H1 (cell line): ENCODE results near the gene TRUB1. TPM values are rescaled to one million over a fixed set of nuclear protein-coding genes. Genes with fewer than 3 reads are reported as not detected.

ENCODE experiments used
- CTCF ChIA-PET: fragments of 300-600 bp; sonication (Branson Sonifier 250); formaldehyde crosslinking; loops from one replicate; lab custom pipeline; 2021; ENCODE audit not compliant: partially characterized antibody; lab: Charles Lee
- POLR2A ChIA-PET: fragments of 300-600 bp; sonication (Branson Sonifier 250); formaldehyde crosslinking; loops from one replicate; lab custom pipeline; 2021; ENCODE audit warnings: inconsistent platforms; ENCODE audit not compliant: partially characterized antibody; lab: Charles Lee
- DNase-seq, 2 experiments: peaks; one replicate each; pipeline versions ENCODE4 v3.0.0 to v3.0.0-alpha.2; 2010 to 2022; ENCODE audit warnings: low spot score in 2 of 2, low read depth in 1 of 2, mixed read lengths in 1 of 2
- FAIRE-seq: peaks from 2 replicates; lab custom pipeline; 2011; peaks lifted over from hg19 to GRCh38; lab: Jason Lieb, UNC
- H2AFZ ChIP-seq: 2 replicates; pipeline ENCODE4 v1.8.1; 2012; ENCODE audit warnings: low read length, inconsistent platforms
- H2AK5ac ChIP-seq: 2 replicates; pipeline ENCODE4 v1.6.1; 2013; ENCODE audit warnings: low read depth, low read length
- H2BK120ac ChIP-seq: replicated peaks from 2 replicates; pipeline ENCODE3; 2013; ENCODE audit warnings: low read depth, low read length, inconsistent platforms
- H2BK12ac ChIP-seq: 2 replicates; pipeline ENCODE4 v1.6.1; 2013; ENCODE audit warnings: low read depth, low read length
- H2BK15ac ChIP-seq: 2 replicates; pipeline ENCODE4 v1.6.1; 2013; ENCODE audit warnings: low read length
- H2BK20ac ChIP-seq: 2 replicates; pipeline ENCODE4 v1.6.1; 2013; ENCODE audit warnings: low read length
- H2BK5ac ChIP-seq: 2 replicates; pipeline ENCODE4 v1.6.1; 2013; ENCODE audit warnings: low read depth, low read length
- H3K14ac ChIP-seq: 2 replicates; pipeline ENCODE4 v1.6.1; 2013; ENCODE audit warnings: inconsistent platforms; ENCODE audit not compliant: insufficient read length
- H3K18ac ChIP-seq: 2 replicates; pipeline ENCODE4 v1.6.1; 2013; ENCODE audit warnings: low read length; ENCODE audit errors: extremely low read depth
- H3K23ac ChIP-seq: 2 replicates; pipeline ENCODE4 v1.6.1; 2013; ENCODE audit warnings: inconsistent platforms; ENCODE audit not compliant: insufficient read length
- H3K23me2 ChIP-seq: 2 replicates; pipeline ENCODE4 v1.6.1; 2013; ENCODE audit warnings: low read depth, low read length
- H3K27ac ChIP-seq: 2 replicates; pipeline ENCODE4 v1.6.1; 2011; ENCODE audit warnings: low read depth, low read length, inconsistent platforms
- H3K27me3 ChIP-seq, 4 experiments: replicated peaks in 1 of 4; 1 replicate in 1 of 4; 2 replicates in 3 of 4; pipeline versions ENCODE4 v1.6.1 to v1.8.1; 2011 to 2013; ENCODE audit warnings: low read length in 3 of 4, mild to moderate bottlenecking in 3 of 4, inconsistent platforms in 2 of 4, mixed read lengths in 2 of 4, moderate library complexity in 1 of 4; ENCODE audit not compliant: control insufficient read depth in 3 of 4, insufficient read depth in 3 of 4; ENCODE audit errors: extremely low read depth in 1 of 4
- H3K36me3 ChIP-seq, 4 experiments: 2 replicates each; pipeline versions ENCODE4 v1.6.1 to v1.8.1; 2011 to 2013; ENCODE audit warnings: mild to moderate bottlenecking in 4 of 4, low read length in 3 of 4, moderate library complexity in 2 of 4, control low read depth in 1 of 4, inconsistent platforms in 1 of 4; ENCODE audit not compliant: insufficient read depth in 4 of 4, control insufficient read depth in 2 of 4
- H3K4ac ChIP-seq: replicated peaks from 2 replicates; pipeline ENCODE3; 2013; ENCODE audit warnings: low read length, low read depth, mixed read lengths, inconsistent platforms; ENCODE audit not compliant: insufficient read length
- H3K4me1 ChIP-seq, 4 experiments: replicated peaks in 1 of 4; 1 replicate in 1 of 4; 2 replicates in 3 of 4; pipeline versions ENCODE4 v1.6.1 to v1.8.1; 2011 to 2013; ENCODE audit warnings: low read length in 3 of 4, inconsistent platforms in 2 of 4, mixed read lengths in 1 of 4; ENCODE audit not compliant: insufficient read depth in 4 of 4, control insufficient read depth in 3 of 4
- H3K4me2 ChIP-seq, 2 experiments: 2 replicates each; pipeline versions ENCODE4 v1.6.1 to v1.8.1; 2011 to 2013; ENCODE audit warnings: low read depth in 2 of 2, low read length in 2 of 2, control low read depth in 1 of 2, inconsistent platforms in 1 of 2, mild to moderate bottlenecking in 1 of 2; ENCODE audit not compliant: insufficient read depth in 1 of 2
- H3K4me3 ChIP-seq, 4 experiments: fragments of 200-600, 300-600 bp in 1 of 4; sonication (generic), shearing (Covaris generic), sonication (Bioruptor Twin) in 1 of 4; 2 replicates each; pipeline versions ENCODE4 v1.5.1 to v1.8.1; 2011 to 2016; ENCODE audit warnings: low read length in 4 of 4, low read depth in 3 of 4, control low read depth in 2 of 4, inconsistent platforms in 2 of 4, mild to moderate bottlenecking in 2 of 4, mixed read lengths in 1 of 4, moderate library complexity in 1 of 4; ENCODE audit not compliant: insufficient read depth in 2 of 4; ENCODE audit errors: extremely low read depth in 1 of 4
- H3K56ac ChIP-seq: replicated peaks from 2 replicates; pipeline ENCODE3; 2013; ENCODE audit warnings: low read depth, mild to moderate bottlenecking, mixed read lengths, low read length, inconsistent platforms; ENCODE audit not compliant: insufficient read length
- H3K79me1 ChIP-seq: 2 replicates; pipeline ENCODE4 v1.6.1; 2013; ENCODE audit warnings: low read depth, low read length, control low read depth
- H3K79me2 ChIP-seq, 2 experiments: 2 replicates each; pipeline versions ENCODE4 v1.6.1 to v1.8.1; 2012 to 2013; ENCODE audit warnings: low read length in 2 of 2, mild to moderate bottlenecking in 2 of 2, inconsistent platforms in 1 of 2; ENCODE audit not compliant: insufficient read depth in 2 of 2, control insufficient read depth in 1 of 2
- H3K9ac ChIP-seq, 4 experiments: replicated peaks in 1 of 4; 1 replicate in 1 of 4; 2 replicates in 3 of 4; pipeline versions ENCODE4 v1.6.1 to v1.8.1; 2011 to 2013; ENCODE audit warnings: low read depth in 3 of 4, low read length in 3 of 4, control low read depth in 2 of 4, mild to moderate bottlenecking in 2 of 4, moderate library complexity in 2 of 4, inconsistent platforms in 1 of 4; ENCODE audit errors: extremely low read depth in 1 of 4
- H3K9me3 ChIP-seq, 2 experiments: 2 replicates each; pipeline versions ENCODE4 v1.6.1 to v1.8.1; 2012 to 2013; ENCODE audit warnings: mild to moderate bottlenecking in 2 of 2, moderate library complexity in 2 of 2, control low read depth in 1 of 2, inconsistent platforms in 1 of 2, low read depth in 1 of 2, low read length in 1 of 2, mixed read lengths in 1 of 2; ENCODE audit not compliant: insufficient read depth in 2 of 2
- H4K20me1 ChIP-seq, 2 experiments: replicated peaks in 1 of 2; 2 replicates each; pipeline versions ENCODE3 to v1.8.1; 2011 to 2013; ENCODE audit warnings: inconsistent platforms in 2 of 2, low read length in 2 of 2, mild to moderate bottlenecking in 1 of 2; ENCODE audit not compliant: insufficient read depth in 2 of 2, control insufficient read depth in 1 of 2
- H4K5ac ChIP-seq: 2 replicates; pipeline ENCODE4 v1.6.1; 2013; ENCODE audit warnings: low read length, low read depth, mixed read lengths, inconsistent platforms; ENCODE audit not compliant: insufficient read length
- H4K8ac ChIP-seq: 2 replicates; pipeline ENCODE4 v1.8.0; 2013; ENCODE audit warnings: mild to moderate bottlenecking, moderate library complexity, low read length, inconsistent platforms; ENCODE audit not compliant: insufficient read depth; ENCODE audit errors: extremely low read depth
- H4K91ac ChIP-seq: replicated peaks from 2 replicates; pipeline ENCODE3; 2013; ENCODE audit warnings: low read length, mixed read lengths, inconsistent platforms; ENCODE audit not compliant: insufficient read length
- CBX5 ChIP-seq: fragments of 300-800, 300-1000 bp; sonication (generic); IDR thresholded peaks from 2 replicates; pipeline ENCODE4 v1.7.1; 2016; ENCODE audit warnings: antibody characterized with exemption, low read length, low read depth
- KDM5A ChIP-seq: fragments of 200-600 bp; IDR thresholded peaks from 2 replicates; pipeline ENCODE4 v1.7.1; 2012; ENCODE audit warnings: mild to moderate bottlenecking, low read length, inconsistent platforms, mixed read lengths
- POLR2A ChIP-seq, 2 experiments: IDR thresholded peaks; 1 replicate in 1 of 2; 2 replicates in 1 of 2; pipeline ENCODE4 v1.6.1; 2011; ENCODE audit warnings: low read depth in 2 of 2, low read length in 2 of 2, mild to moderate bottlenecking in 2 of 2; ENCODE audit errors: control extremely low read depth in 1 of 2
- SIRT6 ChIP-seq: IDR thresholded peaks from one replicate; pipeline ENCODE4 v1.7.1; 2012; ENCODE audit warnings: low read length, inconsistent platforms
- SP1 ChIP-seq: IDR thresholded peaks from 2 replicates; pipeline ENCODE4 v1.6.1; 2011; ENCODE audit warnings: low read depth, low read length
- WGBS, 2 experiments: shearing (Covaris generic) in 1 of 2; methylation state at CpG; one replicate each; pipeline versions ENCODE4 v1.1.6 to v1.1.7; 2013 to 2015; ENCODE audit warnings: low lambda C conversion rate in 2 of 2, mixed read lengths in 2 of 2, inconsistent platforms in 1 of 2, low coverage in 1 of 2, missing lambda C conversion rate in 1 of 2; ENCODE audit not compliant: insufficient replicate concordance in 2 of 2, insufficient coverage in 1 of 2, insufficient read length in 1 of 2; ENCODE audit errors: extremely low coverage in 1 of 2, missing lambda C conversion rate in 1 of 2; 5-methylcytosine and 5-hydroxymethylcytosine counted together
- polyA plus RNA-seq, 7 experiments: library from polyadenylated mRNA; depleted of rRNA in 3 of 7; stranded (reverse) in 5 of 7; unstranded in 2 of 7; fragments of >200 nt in 5 of 7; fragments of 200-250 nt in 2 of 7; gene quantifications; 1 replicate in 5 of 7; 2 replicates in 1 of 7; 4 replicates in 1 of 7; pipeline versions ENCODE4 v1.2.1 to v1.2.3, GENCODE V29; 2011 to 2013; ENCODE audit warnings: missing spikeins in 2 of 7, mixed read lengths in 2 of 7
- total RNA-seq: library from RNA; stranded (reverse); fragmentation: NEBNext Ultra II Directional; extraction: Animal tissue kit (Norgen Biotek cat#: 25700); gene quantifications from 2 replicates; pipeline ENCODE4 v1.2.1, GENCODE V29; 2021

The TRUB1 gene
- total and polyA plus RNA-seq, 2 of the 8 experiments (the other 6 are each of a cell fraction or from before 2014, with no cell fraction given) = 6.3 to 22.2 TPM

- no peaks in the 10 kb centered on the region for H3K36me3 ChIP-seq
- H2AK5ac ChIP-seq = no peak overlapping the region
- H3K4me2 ChIP-seq = no peak overlapping the region
- H3K23ac ChIP-seq = no peak overlapping the region
- WGBS, 2 experiments = 95% methylated on average over 3 of the region's 3 CpGs; no CpG with 5 or more reads in 1 of the 2 experiments
- no peaks in the 10 kb centered on the region for H3K27me3 ChIP-seq
- no peak overlapping the region for H3K14ac ChIP-seq
- DNase-seq (no peak), FAIRE-seq (no peak)
- H2BK12ac ChIP-seq = no peak overlapping the region
- H4K8ac ChIP-seq = no peak overlapping the region
- H3K4me1 ChIP-seq = 0 out of 7 replicates have a peak, but pooled peaks cover 0 to 2% (median 0%) of the 10 kb centered on the region in 4 experiments
- H2AFZ ChIP-seq = no peak overlapping the region
- H3K18ac ChIP-seq = no peak overlapping the region
- H2BK120ac ChIP-seq = no peak overlapping the region
- H4K5ac ChIP-seq = no peak overlapping the region
- CTCF ChIA-PET = no interaction called here
- H3K23me2 ChIP-seq = no peaks in the 10 kb centered on the region; the same call in 1 of the 2 replicates
- no peak overlapping the region for H4K91ac ChIP-seq
- no peak overlapping the region for H3K4ac ChIP-seq
- no peaks in the 10 kb centered on the region for H3K79me1 ChIP-seq
- no peak overlapping the region for H2BK20ac ChIP-seq
- TF ChIP-seq KDM5A = no peak
- no peak for TF ChIP-seq POLR2A (IDR thresholded peaks at IDR 0.05; ENCODE audit: control extremely low read depth in 1 of 2, low read depth in 2 of 2, low read length in 2 of 2)
- TF ChIP-seq CBX5 = no peak
- no peak for TF ChIP-seq SP1
- TF ChIP-seq SIRT6 = no peak
- no peak overlapping the region for H2BK5ac ChIP-seq
- H3K9ac ChIP-seq = no peak overlapping the region
- H2BK15ac ChIP-seq = no peak overlapping the region
- H4K20me1 ChIP-seq = no peaks in the 10 kb centered on the region
- no peak overlapping the region for H3K4me3 ChIP-seq
- no peak overlapping the region for H3K56ac ChIP-seq
- POLR2A ChIA-PET = no interaction called here
- H3K27ac ChIP-seq = no peak overlapping the region
- no peaks in the 10 kb centered on the region for H3K9me3 ChIP-seq
- H3K79me2 ChIP-seq = no peaks in the 10 kb centered on the region
These were observed 52.6 kb downstream of the TRUB1 start for GRCh38 chr10:114990586-114990985.
